Ishikawa (cell line): ENCODE measurements around the gene SPESP1.
A peak's percentile ranks its signal among the peaks of the same experiment; 100 is the strongest.

Source experiments
- CEBPB ChIP-seq: IDR thresholded peaks from 2 replicates; pipeline ENCODE4 v1.6.1; 2012
- CREB1 ChIP-seq: IDR thresholded peaks from 2 replicates; pipeline ENCODE4 v1.6.1; 2012; ENCODE audit warnings: low read depth
- EGR1 ChIP-seq: IDR thresholded peaks from 2 replicates; pipeline ENCODE4 v1.6.1; 2012
- EP300 ChIP-seq: IDR thresholded peaks from 2 replicates; pipeline ENCODE4 v1.6.1; 2012; ENCODE audit warnings: borderline replicate concordance
- FOXM1 ChIP-seq: IDR thresholded peaks from 2 replicates; pipeline ENCODE4 v1.6.1; 2012; ENCODE audit warnings: low read depth, borderline replicate concordance
- NFIC ChIP-seq: IDR thresholded peaks from 2 replicates; pipeline ENCODE4 v1.6.1; 2012
- RAD21 ChIP-seq: IDR thresholded peaks from 2 replicates; pipeline ENCODE4 v1.6.1; 2012; ENCODE audit warnings: low read depth
- TAF1 ChIP-seq: IDR thresholded peaks from 2 replicates; pipeline ENCODE4 v1.6.1; 2012; ENCODE audit warnings: low read depth, mild to moderate bottlenecking
- TCF12 ChIP-seq: IDR thresholded peaks from 2 replicates; pipeline ENCODE4 v1.6.1; 2012; ENCODE audit warnings: low read depth
- TEAD4 ChIP-seq: IDR thresholded peaks from 2 replicates; pipeline ENCODE4 v1.6.1; 2012
- YY1 ChIP-seq: IDR thresholded peaks from 2 replicates; pipeline ENCODE4 v1.6.1; 2012; ENCODE audit warnings: low read depth
- ZBTB7A ChIP-seq: IDR thresholded peaks from 2 replicates; pipeline ENCODE4 v1.6.1; 2012; ENCODE audit warnings: low read depth
- TF ChIP-seq, protein P1 (sequence below): IDR thresholded peaks from 2 replicates; pipeline ENCODE4 v1.6.1; 2012
- TF ChIP-seq, protein P2 (sequence below): IDR thresholded peaks from 2 replicates; pipeline ENCODE4 v1.6.1; 2012; ENCODE audit warnings: low read depth, mild to moderate bottlenecking
- TF ChIP-seq, protein P3 (sequence below): IDR thresholded peaks from 2 replicates; pipeline ENCODE4 v1.6.1; 2012

Gene SPESP1

DNA sequence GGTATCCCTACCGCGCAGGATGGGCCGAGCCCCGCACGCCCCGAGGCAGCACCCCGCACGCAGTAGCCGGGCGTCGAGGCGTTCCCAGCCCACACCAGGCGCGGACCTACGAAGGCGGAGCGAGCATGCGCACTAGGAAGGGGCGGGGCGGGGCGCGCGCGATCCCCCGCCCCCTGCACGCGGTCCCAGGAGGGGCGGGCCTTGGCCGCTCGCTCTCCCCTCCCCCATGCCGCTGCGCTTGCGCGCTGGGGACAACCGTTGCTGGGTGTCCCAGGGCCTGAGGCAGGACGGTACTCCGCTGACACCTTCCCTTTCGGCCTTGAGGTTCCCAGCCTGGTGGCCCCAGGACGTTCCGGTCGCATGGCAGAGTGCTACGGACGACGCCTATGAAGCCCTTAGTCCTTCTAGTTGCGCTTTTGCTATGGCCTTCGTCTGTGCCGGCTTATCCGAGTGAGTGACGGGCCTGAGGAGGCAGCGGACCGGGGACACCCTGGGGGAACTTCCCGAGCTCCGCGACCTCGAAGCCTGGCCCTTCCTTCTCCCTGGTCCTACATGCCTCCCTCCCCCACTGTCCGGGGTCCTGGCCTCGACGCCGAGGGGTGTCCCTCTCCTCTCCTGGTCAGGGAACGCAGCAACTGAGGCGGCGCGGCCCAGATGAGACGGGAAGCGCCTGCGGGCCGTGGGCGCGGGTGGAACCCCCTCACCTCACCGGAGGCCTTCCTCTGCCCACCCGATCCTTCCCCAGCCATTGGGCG, at the start of gene SPESP1:
Gene SPESP1 (plus strand): TSS at position 258 of the 755 bp plus-strand sequence. CDS start 129 bp downstream, at position 387.
- no peak for TF ChIP-seq EP300
- TF ChIP-seq ZBTB7A, result no peak
- TF ChIP-seq CEBPB, result no peak
- TF ChIP-seq TEAD4, result 0 out of 2 replicates have a peak, but pooled peaks have one; percentile 18
- TF ChIP-seq, protein P1, sequence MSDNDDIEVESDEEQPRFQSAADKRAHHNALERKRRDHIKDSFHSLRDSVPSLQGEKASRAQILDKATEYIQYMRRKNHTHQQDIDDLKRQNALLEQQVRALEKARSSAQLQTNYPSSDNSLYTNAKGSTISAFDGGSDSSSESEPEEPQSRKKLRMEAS, result peak; percentile 99
- peak; percentile 68 for TF ChIP-seq TAF1
- no peak for TF ChIP-seq EGR1
- TF ChIP-seq YY1, result no peak

DNA sequence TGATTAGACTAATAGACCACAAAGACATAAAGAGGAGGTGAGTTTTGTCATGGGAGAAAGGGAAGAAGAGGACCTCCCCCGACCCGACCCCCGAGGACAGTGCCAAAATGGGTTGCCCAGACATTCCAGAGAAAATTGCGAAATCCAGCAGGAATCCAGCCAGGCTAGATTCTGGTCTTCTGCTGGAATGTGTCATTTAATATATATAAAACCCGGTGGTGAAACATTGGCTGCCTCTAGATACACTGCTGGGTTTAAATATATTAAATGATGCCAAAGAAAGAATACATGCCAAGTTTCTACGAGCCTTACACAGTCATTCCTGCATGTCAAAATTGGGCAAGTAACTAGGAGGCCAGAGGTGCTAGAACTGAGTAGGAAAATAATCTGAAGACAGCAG, 45.3 kb upstream of the SPESP1 start:
- TF ChIP-seq CEBPB (peak; percentile 99), NFIC (peak; percentile 93), TCF12 (peak; percentile 85), CREB1 (no peak), ZBTB7A (peak; percentile 91; the same call in 1 of the 2 replicates), EP300 (peak; percentile 74), FOXM1 (peak; percentile 81), EGR1 (no peak), RAD21 (no peak), TAF1 (no peak), YY1 (no peak), TEAD4 (peak; percentile 99)
- TF ChIP-seq, protein P2, sequence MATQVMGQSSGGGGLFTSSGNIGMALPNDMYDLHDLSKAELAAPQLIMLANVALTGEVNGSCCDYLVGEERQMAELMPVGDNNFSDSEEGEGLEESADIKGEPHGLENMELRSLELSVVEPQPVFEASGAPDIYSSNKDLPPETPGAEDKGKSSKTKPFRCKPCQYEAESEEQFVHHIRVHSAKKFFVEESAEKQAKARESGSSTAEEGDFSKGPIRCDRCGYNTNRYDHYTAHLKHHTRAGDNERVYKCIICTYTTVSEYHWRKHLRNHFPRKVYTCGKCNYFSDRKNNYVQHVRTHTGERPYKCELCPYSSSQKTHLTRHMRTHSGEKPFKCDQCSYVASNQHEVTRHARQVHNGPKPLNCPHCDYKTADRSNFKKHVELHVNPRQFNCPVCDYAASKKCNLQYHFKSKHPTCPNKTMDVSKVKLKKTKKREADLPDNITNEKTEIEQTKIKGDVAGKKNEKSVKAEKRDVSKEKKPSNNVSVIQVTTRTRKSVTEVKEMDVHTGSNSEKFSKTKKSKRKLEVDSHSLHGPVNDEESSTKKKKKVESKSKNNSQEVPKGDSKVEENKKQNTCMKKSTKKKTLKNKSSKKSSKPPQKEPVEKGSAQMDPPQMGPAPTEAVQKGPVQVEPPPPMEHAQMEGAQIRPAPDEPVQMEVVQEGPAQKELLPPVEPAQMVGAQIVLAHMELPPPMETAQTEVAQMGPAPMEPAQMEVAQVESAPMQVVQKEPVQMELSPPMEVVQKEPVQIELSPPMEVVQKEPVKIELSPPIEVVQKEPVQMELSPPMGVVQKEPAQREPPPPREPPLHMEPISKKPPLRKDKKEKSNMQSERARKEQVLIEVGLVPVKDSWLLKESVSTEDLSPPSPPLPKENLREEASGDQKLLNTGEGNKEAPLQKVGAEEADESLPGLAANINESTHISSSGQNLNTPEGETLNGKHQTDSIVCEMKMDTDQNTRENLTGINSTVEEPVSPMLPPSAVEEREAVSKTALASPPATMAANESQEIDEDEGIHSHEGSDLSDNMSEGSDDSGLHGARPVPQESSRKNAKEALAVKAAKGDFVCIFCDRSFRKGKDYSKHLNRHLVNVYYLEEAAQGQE, result no peak
- TF ChIP-seq, protein P3, sequence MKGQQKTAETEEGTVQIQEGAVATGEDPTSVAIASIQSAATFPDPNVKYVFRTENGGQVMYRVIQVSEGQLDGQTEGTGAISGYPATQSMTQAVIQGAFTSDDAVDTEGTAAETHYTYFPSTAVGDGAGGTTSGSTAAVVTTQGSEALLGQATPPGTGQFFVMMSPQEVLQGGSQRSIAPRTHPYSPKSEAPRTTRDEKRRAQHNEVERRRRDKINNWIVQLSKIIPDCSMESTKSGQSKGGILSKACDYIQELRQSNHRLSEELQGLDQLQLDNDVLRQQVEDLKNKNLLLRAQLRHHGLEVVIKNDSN, result no peak
- TF ChIP-seq, protein P1, result no peak

DNA sequence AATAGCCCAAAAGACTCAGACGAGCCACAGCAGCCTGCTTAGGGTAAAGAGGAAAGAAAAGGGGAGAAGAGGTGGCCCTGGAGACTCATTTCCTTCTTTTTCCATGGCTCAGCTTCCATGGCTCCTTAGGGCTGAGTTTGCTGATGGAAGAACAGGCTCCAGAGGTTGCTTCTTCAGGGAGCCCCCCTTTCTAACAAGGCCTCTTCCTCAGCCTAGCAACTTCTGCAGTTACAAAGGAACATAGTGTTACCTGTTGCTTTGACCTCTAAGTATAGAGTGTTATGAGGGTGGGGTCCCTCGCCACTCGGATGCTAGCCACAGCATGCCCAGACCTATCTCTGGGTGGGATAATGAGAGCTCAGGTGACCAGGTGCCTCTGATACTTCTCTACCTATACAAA, 43.2 kb upstream of the SPESP1 start:
- no peak for TF ChIP-seq FOXM1
- no peak for TF ChIP-seq EP300
- TF ChIP-seq, protein P2, result no peak
- TF ChIP-seq CEBPB, result no peak
- TF ChIP-seq, protein P3, result no peak

DNA sequence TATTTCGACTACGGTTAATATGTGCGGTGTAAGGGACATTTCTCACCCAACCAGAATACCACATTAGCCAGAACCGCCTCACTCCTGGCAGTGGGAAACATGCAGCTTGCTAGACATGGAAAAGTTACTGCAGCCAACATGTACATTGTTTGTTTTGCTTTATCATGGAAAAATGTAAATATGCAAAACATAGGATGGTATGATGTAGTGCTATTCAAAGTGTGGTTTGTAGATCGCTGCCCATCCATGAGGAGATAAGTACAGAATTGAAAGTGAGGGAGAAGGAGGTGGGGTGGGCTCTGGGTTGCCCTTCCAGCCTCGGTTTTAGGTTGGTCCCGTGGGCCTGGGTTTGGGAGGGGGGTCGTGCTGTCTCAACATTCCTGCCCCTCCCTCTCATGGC, 42.5 kb upstream of the SPESP1 start:
- TF ChIP-seq EP300 (no peak), TEAD4 (no peak), TAF1 (no peak), NFIC (no peak)

DNA sequence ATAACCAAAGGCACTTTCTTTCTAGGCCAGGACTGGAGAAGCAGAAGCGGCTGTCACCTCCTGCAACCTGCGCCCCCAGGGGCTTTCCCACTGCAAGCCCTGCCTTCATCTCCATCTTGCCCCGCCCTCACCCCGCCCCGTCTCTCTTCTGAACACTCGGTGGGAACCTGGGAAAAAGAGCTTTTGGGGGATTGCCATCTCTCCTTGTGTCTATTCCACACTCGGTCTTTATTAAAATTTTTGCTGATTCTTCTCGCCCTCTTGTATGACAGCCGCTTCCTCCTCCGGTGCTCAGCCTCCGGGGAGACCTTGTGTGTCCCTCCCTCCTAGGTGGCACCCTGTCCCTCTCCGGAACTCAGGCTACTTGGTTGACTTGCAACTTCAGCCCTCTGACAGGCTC, 41.9 kb upstream of the SPESP1 start:
- TF ChIP-seq EP300 (no peak), NFIC (no peak), CREB1 (no peak), ZBTB7A (no peak), TEAD4 (no peak), FOXM1 (no peak), TCF12 (no peak), EGR1 (no peak), RAD21 (no peak), YY1 (no peak), TAF1 (no peak)
- TF ChIP-seq, protein P3, result no peak
- TF ChIP-seq, protein P2, result no peak
